ENCODE measurements around the gene BRAP.

The BRAP gene

DNA sequence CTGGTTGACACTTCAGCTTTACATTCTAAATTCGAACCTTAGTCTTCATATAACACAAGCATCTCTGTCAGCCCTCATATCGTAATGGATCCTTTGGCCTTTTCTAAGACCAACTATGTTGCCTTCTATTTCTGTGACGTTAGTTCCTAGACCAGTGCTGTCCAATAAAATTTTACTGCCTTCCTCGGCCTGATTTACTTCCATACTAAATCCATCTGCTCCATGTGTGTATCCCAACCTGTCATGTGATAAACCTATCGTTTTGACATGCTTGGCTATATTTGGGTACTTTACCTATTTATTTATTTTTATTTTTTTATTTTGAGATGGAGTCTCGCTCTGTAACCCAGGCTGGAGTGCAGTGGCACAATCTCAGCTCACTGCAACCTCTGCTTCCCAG is 20.4 kb upstream of the BRAP start:
- POLR2A ChIA-PET: no interaction called here
- H3K4me3 ChIP-seq (ENCODE audit: low read depth, low read length): no peak overlapping the region
- TF ChIP-seq ZNF48 (tag by site-specific recombination; IDR thresholded peaks at IDR 0.05) (no peak), ZNF23 (tag by site-specific recombination; IDR thresholded peaks at IDR 0.05; ENCODE audit: borderline replicate concordance) (no peak), TCF7L2 (IDR thresholded peaks at IDR 0.05; ENCODE audit: borderline replicate concordance, low read depth, low read length) (no peak), ZNF155 (tag by site-specific recombination; IDR thresholded peaks at IDR 0.05) (no peak), GLIS1 (tag by site-specific recombination; IDR thresholded peaks at IDR 0.05) (no peak), ZNF391 (tag by site-specific recombination; IDR thresholded peaks at IDR 0.05; ENCODE audit: borderline replicate concordance, low read depth) (no peak)
- H3K36me3 ChIP-seq (ENCODE audit: control insufficient read depth in 2 of 2, insufficient read depth in 1 of 2, low read length in 2 of 2): peaks cover 22 to 54% of the 10 kb centered on the region in 2 experiments
- H3K27ac ChIP-seq (ENCODE audit: extremely low read depth, low read depth, low read length): no peak overlapping the region
- H3K9me3 ChIP-seq (ENCODE audit: control insufficient read depth, insufficient read depth, low read depth, low read length): no peaks in the 10 kb centered on the region
- CTCF ChIA-PET: no interaction called here
- no peaks in the 10 kb centered on the region for H3K4me1 ChIP-seq (ENCODE audit: control insufficient read depth, insufficient read depth, low read length)

- POLR2A ChIA-PET: interaction anchor here (1.1 kb wide), 1 partner anchor 20 kb away, joined by 4 read pairs; the partner anchor contains the start of gene BRAP
- TF ChIP-seq ZNF223 (tag by site-specific recombination; IDR thresholded peaks at IDR 0.05) (no peak), ZNF677 (tag by site-specific recombination; IDR thresholded peaks at IDR 0.05) (no peak), ZNF175 (tag by site-specific recombination; IDR thresholded peaks at IDR 0.05) (no peak), ZFP41 (tag by site-specific recombination; IDR thresholded peaks at IDR 0.05; ENCODE audit: borderline replicate concordance) (no peak), ZBTB49 (tag by site-specific recombination; IDR thresholded peaks at IDR 0.05; ENCODE audit: low read depth) (no peak), ZNF510 (tag by site-specific recombination; IDR thresholded peaks at IDR 0.05; ENCODE audit: insufficient replicate concordance) (no peak), ZNF324 (tag by site-specific recombination; IDR thresholded peaks at IDR 0.05) (no peak), ZFP37 (tag by site-specific recombination; IDR thresholded peaks at IDR 0.05) (no peak), GLIS1 (tag by site-specific recombination; IDR thresholded peaks at IDR 0.05) (no peak), ZBTB20 (tag by site-specific recombination; IDR thresholded peaks at IDR 0.05) (no peak), ZNF335 (tag by site-specific recombination; conservative IDR thresholded peaks at IDR 0.05) (no peak), ZNF169 (tag by site-specific recombination; IDR thresholded peaks at IDR 0.05) (no peak), IKZF3 (tag by site-specific recombination; IDR thresholded peaks at IDR 0.05) (no peak), GLIS2 (tag by site-specific recombination; IDR thresholded peaks at IDR 0.05) (no peak), ZNF843 (tag by site-specific recombination; IDR thresholded peaks at IDR 0.05) (no peak), ZSCAN30 (tag by site-specific recombination; IDR thresholded peaks at IDR 0.05) (no peak)
- Histone ChIP-seq H3K9me3 (ENCODE audit: control insufficient read depth, insufficient read depth, low read depth, low read length) (no peaks in the 10 kb centered on the region), H3K4me3 (ENCODE audit: low read depth, low read length) (no peak overlapping the region), H3K4me1 (ENCODE audit: control insufficient read depth, insufficient read depth, low read length) (no peaks in the 10 kb centered on the region), H3K27ac (ENCODE audit: extremely low read depth, low read depth, low read length) (no peak overlapping the region), H3K36me3 (ENCODE audit: control insufficient read depth in 2 of 2, insufficient read depth in 1 of 2, low read length in 2 of 2) (peaks cover 27 to 54% of the 10 kb centered on the region in 2 experiments)
- CTCF ChIA-PET: no interaction called here
These were observed 19.9 kb upstream of the BRAP start for GRCh38 chr12:111705672-111706071.

DNA sequence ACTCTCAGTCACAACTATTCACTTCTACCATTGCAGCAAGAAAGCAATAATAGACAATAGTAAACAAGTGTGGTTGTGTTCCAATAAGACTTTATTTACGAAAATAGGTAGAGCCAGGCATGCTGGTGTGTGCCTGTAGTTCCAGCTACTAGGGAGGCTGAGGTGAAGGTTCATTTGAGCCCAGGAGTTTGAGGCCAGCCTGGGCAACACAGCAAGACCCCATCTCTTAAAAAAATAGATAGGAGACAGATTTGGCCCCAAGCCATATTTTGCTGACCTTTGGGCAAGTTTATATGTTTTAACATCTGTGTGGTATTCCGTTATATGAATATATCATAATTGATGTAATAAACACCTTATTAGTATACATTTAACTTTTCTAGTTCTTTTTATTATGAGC is 14.2 kb upstream of the BRAP start:
- CTCF ChIA-PET: no interaction called here
- H3K9me3 ChIP-seq (ENCODE audit: control insufficient read depth, insufficient read depth, low read depth, low read length): no peaks in the 10 kb centered on the region
- TF ChIP-seq ZNF114 (tag by site-specific recombination; IDR thresholded peaks at IDR 0.05) (no peak), HOXD13 (CRISPR knock-in tag; IDR thresholded peaks at IDR 0.05; ENCODE audit: borderline replicate concordance) (no peak), ZBTB7A (tag by site-specific recombination; IDR thresholded peaks at IDR 0.05; ENCODE audit: low read depth) (no peak)
- TF ChIP-seq, protein P1, sequence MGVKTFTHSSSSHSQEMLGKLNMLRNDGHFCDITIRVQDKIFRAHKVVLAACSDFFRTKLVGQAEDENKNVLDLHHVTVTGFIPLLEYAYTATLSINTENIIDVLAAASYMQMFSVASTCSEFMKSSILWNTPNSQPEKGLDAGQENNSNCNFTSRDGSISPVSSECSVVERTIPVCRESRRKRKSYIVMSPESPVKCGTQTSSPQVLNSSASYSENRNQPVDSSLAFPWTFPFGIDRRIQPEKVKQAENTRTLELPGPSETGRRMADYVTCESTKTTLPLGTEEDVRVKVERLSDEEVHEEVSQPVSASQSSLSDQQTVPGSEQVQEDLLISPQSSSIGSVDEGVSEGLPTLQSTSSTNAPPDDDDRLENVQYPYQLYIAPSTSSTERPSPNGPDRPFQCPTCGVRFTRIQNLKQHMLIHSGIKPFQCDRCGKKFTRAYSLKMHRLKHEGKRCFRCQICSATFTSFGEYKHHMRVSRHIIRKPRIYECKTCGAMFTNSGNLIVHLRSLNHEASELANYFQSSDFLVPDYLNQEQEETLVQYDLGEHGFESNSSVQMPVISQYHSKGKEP (tag by site-specific recombination; IDR thresholded peaks at IDR 0.05): no peak
- H3K4me1 ChIP-seq (ENCODE audit: control insufficient read depth, insufficient read depth, low read length): no peaks in the 10 kb centered on the region
- POLR2A ChIA-PET: interaction anchor here (0.7 kb wide), 1 partner anchor 339 kb away, joined by 5 read pairs; no protein-coding TSS in a partner anchor
- H3K27ac ChIP-seq (ENCODE audit: extremely low read depth, low read depth, low read length): no peak overlapping the region
- H3K4me3 ChIP-seq (ENCODE audit: low read depth, low read length): no peak overlapping the region
- H3K36me3 ChIP-seq (ENCODE audit: control insufficient read depth in 2 of 2, insufficient read depth in 1 of 2, low read length in 2 of 2): peaks cover 39 to 48% of the 10 kb centered on the region in 2 experiments
